Raji (cell line): ENCODE data around the gene ARHGAP18.

Source experiments
- POLR2A ChIP-seq: IDR thresholded peaks from 2 replicates; pipeline ENCODE4 v1.6.1; 2011; ENCODE audit warnings: low read depth, low read length, control low read depth; ENCODE audit not compliant: insufficient read depth

Gene ARHGAP18

GRCh38 chr6:129647044-129647443, 62.9 kb downstream of the ARHGAP18 start:
- TF ChIP-seq POLR2A = no peak

- TF ChIP-seq POLR2A = no peak
Observed at GRCh38 chr6:129646642-129647041, 63.3 kb downstream of the ARHGAP18 start.

DNA sequence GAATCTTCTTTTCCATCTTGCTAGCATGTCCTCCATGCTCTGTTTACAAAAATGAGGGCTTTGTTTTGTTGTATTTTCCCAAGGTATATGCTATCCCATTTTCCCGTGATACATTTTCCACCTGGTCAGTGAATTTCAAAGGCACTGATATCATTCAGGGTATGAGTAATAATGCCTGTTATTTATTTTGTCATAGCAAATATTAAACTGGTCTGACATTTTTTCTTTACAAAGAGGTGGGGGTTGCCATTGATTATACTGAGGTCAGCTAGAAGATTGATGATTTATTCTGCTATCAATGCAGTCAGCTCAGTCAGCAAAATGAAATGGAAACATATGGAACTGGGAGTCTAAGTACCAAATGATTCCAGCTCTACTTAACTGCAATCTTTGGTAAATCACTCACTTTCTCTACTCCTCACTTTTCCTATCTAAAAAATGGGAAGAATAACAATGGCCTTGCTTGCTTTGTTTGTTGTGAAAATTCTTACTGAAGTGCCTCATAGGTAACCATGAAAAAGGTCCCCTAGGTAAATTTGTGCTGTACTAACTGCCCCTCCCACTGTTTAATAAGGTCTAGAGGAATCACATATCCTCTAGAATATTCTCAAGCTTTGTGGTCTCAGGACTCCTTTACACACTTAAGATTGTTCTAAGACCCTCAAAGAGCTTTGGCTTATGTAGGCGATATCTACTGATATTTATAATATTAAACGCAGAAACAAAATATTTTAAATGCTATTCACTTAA, 64.0 kb downstream of the ARHGAP18 start:
- TF ChIP-seq POLR2A = no peak

- no peak for TF ChIP-seq POLR2A
Observed at GRCh38 chr6:129645106-129645829, 64.7 kb downstream of the ARHGAP18 start.

GRCh38 chr6:129644567-129645015, 65.4 kb downstream of the ARHGAP18 start:
- no peak for TF ChIP-seq POLR2A

- TF ChIP-seq POLR2A = no peak
Observed at GRCh38 chr6:129643968-129644367, 66.0 kb downstream of the ARHGAP18 start.

DNA sequence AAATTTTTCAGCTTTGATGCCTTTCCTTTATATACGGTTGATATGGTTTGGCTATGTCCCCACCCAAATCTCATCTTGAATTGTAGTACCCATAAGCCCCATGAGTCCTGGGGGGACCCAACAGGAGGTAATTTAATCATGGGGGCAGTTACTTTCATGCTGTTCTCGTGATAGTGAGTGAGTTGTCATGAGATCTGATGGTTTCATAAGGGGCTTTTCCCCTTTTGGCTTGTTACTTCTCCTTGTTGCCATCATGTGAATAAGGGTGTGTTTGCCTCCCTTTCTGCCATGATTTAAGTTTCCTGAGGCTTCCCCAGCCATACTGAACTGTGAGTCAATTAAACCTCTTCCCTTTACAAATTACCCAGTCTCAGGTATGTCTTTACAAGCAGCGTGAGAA, 66.8 kb downstream of the ARHGAP18 start:
- TF ChIP-seq POLR2A = no peak

- TF ChIP-seq POLR2A = no peak
Observed at GRCh38 chr6:129642322-129642721, 67.7 kb downstream of the ARHGAP18 start.

- TF ChIP-seq POLR2A = no peak
Observed at GRCh38 chr6:129641344-129641743, 68.6 kb downstream of the ARHGAP18 start.

DNA sequence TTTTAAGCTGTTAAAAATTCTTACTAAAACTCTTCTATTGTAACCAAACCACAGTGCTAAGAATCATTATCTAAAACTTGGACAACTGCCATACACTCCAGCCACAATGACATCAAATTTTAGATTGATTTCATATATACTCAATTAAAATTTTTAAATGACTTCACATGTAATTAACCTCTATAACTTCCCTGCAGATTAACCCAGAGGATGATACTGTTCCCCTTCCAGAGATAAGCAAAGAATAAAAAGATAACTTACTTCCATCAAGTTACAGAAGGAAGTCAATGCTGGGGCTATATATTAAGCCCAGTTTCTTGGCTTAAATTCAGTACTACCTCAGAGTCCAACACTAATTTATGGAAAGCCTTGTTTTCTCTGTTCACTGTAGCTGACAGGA, 71.3 kb downstream of the ARHGAP18 start:
- no peak for TF ChIP-seq POLR2A

GRCh38 chr6:129638055-129638684, 71.8 kb downstream of the ARHGAP18 start:
- TF ChIP-seq POLR2A = no peak

DNA sequence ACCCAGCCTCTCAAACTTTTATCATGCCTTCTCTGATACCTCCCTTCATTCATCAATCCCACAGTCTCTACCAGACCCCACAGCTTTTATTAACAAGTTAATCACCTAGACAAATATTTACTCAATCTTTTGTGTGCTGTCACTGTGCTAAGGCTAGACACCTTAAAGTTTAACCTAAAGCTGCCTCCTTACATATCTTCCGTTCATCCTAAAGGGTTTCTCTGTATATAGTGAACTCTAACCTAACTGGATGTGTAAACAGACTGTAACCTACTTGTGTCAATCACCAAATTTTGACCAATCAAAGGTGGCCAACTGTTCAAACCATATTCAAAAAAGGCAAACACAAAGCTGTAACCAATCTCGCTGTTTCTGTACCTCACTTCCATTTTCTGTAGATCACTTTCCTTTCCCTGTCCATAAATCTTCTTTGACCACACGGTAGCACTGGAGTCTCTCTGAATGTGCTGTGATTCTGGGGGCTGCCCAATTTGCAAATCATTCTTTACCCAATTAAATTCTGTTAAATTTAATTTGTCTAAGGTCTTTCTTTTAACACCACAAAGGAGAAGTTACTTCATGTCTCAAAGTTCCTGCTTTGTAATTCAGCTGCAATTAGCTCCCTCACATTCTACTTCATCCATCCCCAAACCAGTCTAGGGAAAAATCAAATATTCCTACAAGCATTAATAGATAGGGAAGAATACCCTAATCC, 72.5 kb downstream of the ARHGAP18 start:
- no peak for TF ChIP-seq POLR2A

DNA sequence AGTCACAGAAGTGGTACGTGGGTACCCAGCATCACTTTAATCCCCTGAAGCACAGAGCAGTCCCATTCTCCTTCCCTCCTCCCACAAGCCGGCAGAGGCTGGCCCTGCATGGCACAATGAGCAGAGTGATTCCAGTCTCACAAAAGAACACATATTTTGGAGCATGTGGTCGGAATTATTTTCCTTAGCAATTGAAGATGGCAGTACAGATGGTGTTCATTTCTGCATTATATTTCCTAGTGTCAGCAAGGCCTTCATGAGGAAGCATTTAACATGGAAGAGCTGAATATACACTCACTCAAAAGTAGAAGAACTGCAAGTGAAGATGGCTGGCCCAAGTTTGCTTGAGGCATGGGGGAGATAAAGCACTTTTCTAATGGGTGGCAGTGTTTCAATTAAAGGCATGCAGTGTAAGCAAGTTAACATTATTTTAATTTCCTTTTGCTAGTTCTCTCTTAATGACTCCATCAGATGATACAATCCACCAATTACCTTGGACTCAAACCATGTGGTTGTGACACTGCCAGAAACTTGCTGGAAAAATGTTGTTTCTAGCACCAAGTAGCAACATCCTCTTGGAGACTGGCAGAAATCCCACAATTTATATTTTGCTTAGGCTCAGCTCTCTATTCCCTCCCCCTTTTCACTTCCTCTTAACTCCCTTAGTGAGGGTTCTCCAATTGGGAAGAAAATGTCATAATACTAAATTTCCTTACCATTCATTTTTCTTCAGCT, 74.4 kb downstream of the ARHGAP18 start:
- TF ChIP-seq POLR2A = no peak

DNA sequence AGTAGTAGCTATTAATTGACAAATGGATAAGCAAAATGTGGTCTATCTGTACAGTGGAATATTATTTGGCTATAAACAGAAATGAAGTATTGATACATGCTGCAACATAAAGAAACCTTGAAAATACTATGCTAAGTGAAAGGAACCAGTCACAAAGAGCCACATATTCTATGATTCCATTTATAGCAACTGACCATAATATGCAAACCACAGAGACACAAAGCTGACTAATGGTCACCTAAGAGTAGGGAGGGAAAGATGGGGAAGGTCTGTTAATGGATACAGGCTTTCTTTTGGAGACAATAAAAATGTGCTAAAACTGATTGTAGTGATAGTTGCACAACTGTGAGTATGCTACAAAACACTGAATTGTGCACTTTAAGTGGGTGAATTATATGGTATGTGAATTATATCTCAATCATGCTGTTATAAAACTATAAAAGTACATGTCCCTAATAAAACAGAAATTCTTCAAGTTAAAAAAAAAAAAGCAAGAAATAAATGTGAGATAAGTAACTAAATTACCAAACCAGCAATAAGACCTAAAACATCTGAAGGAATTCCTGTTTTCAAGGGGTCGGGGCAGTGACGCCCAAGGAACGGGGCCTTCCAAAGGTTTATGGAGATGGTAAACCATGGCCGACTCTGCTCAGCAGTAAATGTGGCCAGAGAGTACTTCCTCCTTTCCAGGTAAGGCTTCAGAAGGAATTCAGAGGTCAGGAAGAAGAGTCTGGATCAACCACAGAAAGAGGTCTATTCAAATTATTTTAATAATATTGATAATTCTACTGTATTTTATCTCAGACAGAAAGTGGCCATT, 75.4 kb downstream of the ARHGAP18 start:
- TF ChIP-seq POLR2A = no peak
